Sigmoid colon (tissue), 4 donors: Measurements from ENCODE around the gene AK5.

ENCODE experiments used
- CTCF ChIP-seq, 4 experiments: fragments of 450-650 bp in 3 of 4; fragments of 200-600 bp in 1 of 4; IDR thresholded peaks; one replicate each; pipeline ENCODE4 v1.5.1; 2016 to 2019; ENCODE audit warnings: antibody characterized with exemption in 4 of 4, mild to moderate bottlenecking in 3 of 4, moderate library complexity in 2 of 4
- EP300 ChIP-seq, 4 donors: sonication (generic); formaldehyde crosslinking; IDR thresholded peaks; one replicate each; pipeline ENCODE4 v1.6.1; 2017; ENCODE audit warnings: antibody characterized with exemption in 4 of 4
- POLR2A ChIP-seq, 2 donors: fragments of 450-650 bp; IDR thresholded peaks; one replicate each; pipeline ENCODE4 v1.6.1; 2016; ENCODE audit warnings: antibody characterized with exemption in 2 of 2, mild to moderate bottlenecking in 2 of 2, moderate library complexity in 2 of 2

GRCh38 chr1:77375990-77376389 lies 94.2 kb downstream of the AK5 start:
- TF ChIP-seq CTCF (IDR thresholded peaks at IDR 0.05) = no peak
- TF ChIP-seq EP300 (IDR thresholded peaks at IDR 0.05) = no peak
- no peak for TF ChIP-seq POLR2A (IDR thresholded peaks at IDR 0.05)
